ENCODE measurements around the gene MTFR1L. TPM values are rescaled to one million over a fixed set of nuclear protein-coding genes. Genes with fewer than 3 reads are reported as not detected.

MTFR1L gene
- total and polyA plus RNA-seq, 9 of the 15 experiments (the other 6 are each of a cell fraction or from before 2014, with no cell fraction given): 41.4 to 98.5 (median 53.7) TPM

GRCh38 chr1:25819491-25820246 lies at the start of gene MTFR1L (continued):
- TF ChIP-seq NKRF (IDR thresholded peaks at IDR 0.05; ENCODE audit: borderline replicate concordance): peak; percentile 64; the same call in 1 of the 2 replicates
- no peak for TF ChIP-seq ZNF408 (CRISPR knock-in tag; IDR thresholded peaks at IDR 0.05; ENCODE audit: low read depth)
- TF ChIP-seq SMAD1 (IDR thresholded peaks at IDR 0.05; ENCODE audit: low read depth, low read length, partially characterized antibody): no peak
- peak; percentile 37; the same call in 1 of the 2 replicates for TF ChIP-seq ERF (CRISPR knock-in tag; IDR thresholded peaks at IDR 0.05)
- TF ChIP-seq NCOR1 (IDR thresholded peaks at IDR 0.05): peak; percentile 24; the same call in 1 of the 2 replicates
- TF ChIP-seq FOXK2 (conservative IDR thresholded peaks at IDR 0.05 in 1 of 2, IDR thresholded peaks at IDR 0.05 in 1 of 2; ENCODE audit: low read depth in 2 of 2): peak; percentile 65 to 80
- peak; percentile 90; the same call in 1 of the 2 replicates for TF ChIP-seq NR1H2 (CRISPR knock-in tag; IDR thresholded peaks at IDR 0.05)
- TF ChIP-seq FOXM1 (IDR thresholded peaks at IDR 0.05; ENCODE audit: low read depth): no peak
- TF ChIP-seq FOXM1 (CRISPR knock-in tag; IDR thresholded peaks at IDR 0.05; ENCODE audit: low read depth): peak; percentile 90; the same call in 1 of the 2 replicates
- peak; percentile 78 for TF ChIP-seq POLR2H (tag; IDR thresholded peaks at IDR 0.05; ENCODE audit: low read depth)
- 0 out of 4 replicates have a peak, but pooled peaks of 1 of the 2 experiments have one; percentile 32 for TF ChIP-seq RCOR1 (IDR thresholded peaks at IDR 0.05; ENCODE audit: borderline replicate concordance in 1 of 2, low read depth in 2 of 2, low read length in 2 of 2)
- TF ChIP-seq MAZ (CRISPR knock-in tag; conservative IDR thresholded peaks at IDR 0.05 in 1 of 2, IDR thresholded peaks at IDR 0.05 in 1 of 2): peak; percentile 89 to 91
- TF ChIP-seq TEAD1 (CRISPR knock-in tag; IDR thresholded peaks at IDR 0.05): peak in 1 of 2 experiments; percentile 83; a peak in 1 of 4 replicates
- peak; percentile 20 for TF ChIP-seq DACH1 (IDR thresholded peaks at IDR 0.05; ENCODE audit: partially characterized antibody)
- TF ChIP-seq HMG20B (CRISPR knock-in tag; IDR thresholded peaks at IDR 0.05): no peak
- TF ChIP-seq, protein P1, sequence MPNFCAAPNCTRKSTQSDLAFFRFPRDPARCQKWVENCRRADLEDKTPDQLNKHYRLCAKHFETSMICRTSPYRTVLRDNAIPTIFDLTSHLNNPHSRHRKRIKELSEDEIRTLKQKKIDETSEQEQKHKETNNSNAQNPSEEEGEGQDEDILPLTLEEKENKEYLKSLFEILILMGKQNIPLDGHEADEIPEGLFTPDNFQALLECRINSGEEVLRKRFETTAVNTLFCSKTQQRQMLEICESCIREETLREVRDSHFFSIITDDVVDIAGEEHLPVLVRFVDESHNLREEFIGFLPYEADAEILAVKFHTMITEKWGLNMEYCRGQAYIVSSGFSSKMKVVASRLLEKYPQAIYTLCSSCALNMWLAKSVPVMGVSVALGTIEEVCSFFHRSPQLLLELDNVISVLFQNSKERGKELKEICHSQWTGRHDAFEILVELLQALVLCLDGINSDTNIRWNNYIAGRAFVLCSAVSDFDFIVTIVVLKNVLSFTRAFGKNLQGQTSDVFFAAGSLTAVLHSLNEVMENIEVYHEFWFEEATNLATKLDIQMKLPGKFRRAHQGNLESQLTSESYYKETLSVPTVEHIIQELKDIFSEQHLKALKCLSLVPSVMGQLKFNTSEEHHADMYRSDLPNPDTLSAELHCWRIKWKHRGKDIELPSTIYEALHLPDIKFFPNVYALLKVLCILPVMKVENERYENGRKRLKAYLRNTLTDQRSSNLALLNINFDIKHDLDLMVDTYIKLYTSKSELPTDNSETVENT (CRISPR knock-in tag; IDR thresholded peaks at IDR 0.05): peak; percentile 74; the same call in 1 of the 2 replicates
- no peak for TF ChIP-seq ZNF274 (IDR thresholded peaks at IDR 0.05; ENCODE audit: borderline replicate concordance, low read depth, low read length)
- peak; percentile 90 for TF ChIP-seq POLR2B (IDR thresholded peaks at IDR 0.05; ENCODE audit: low read depth, partially characterized antibody)
- TF ChIP-seq, protein P2, sequence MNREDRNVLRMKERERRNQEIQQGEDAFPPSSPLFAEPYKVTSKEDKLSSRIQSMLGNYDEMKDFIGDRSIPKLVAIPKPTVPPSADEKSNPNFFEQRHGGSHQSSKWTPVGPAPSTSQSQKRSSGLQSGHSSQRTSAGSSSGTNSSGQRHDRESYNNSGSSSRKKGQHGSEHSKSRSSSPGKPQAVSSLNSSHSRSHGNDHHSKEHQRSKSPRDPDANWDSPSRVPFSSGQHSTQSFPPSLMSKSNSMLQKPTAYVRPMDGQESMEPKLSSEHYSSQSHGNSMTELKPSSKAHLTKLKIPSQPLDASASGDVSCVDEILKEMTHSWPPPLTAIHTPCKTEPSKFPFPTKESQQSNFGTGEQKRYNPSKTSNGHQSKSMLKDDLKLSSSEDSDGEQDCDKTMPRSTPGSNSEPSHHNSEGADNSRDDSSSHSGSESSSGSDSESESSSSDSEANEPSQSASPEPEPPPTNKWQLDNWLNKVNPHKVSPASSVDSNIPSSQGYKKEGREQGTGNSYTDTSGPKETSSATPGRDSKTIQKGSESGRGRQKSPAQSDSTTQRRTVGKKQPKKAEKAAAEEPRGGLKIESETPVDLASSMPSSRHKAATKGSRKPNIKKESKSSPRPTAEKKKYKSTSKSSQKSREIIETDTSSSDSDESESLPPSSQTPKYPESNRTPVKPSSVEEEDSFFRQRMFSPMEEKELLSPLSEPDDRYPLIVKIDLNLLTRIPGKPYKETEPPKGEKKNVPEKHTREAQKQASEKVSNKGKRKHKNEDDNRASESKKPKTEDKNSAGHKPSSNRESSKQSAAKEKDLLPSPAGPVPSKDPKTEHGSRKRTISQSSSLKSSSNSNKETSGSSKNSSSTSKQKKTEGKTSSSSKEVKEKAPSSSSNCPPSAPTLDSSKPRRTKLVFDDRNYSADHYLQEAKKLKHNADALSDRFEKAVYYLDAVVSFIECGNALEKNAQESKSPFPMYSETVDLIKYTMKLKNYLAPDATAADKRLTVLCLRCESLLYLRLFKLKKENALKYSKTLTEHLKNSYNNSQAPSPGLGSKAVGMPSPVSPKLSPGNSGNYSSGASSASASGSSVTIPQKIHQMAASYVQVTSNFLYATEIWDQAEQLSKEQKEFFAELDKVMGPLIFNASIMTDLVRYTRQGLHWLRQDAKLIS (CRISPR knock-in tag; IDR thresholded peaks at IDR 0.05): peak; percentile 61; the same call in 1 of the 2 replicates
